ENCODE results near the gene MIXL1. TPM values are rescaled to one million over a fixed set of nuclear protein-coding genes. Genes with fewer than 3 reads are reported as not detected.

MIXL1 gene
- total RNA-seq, 1 experiment from 2014 or later, result 4.7 TPM

DNA sequence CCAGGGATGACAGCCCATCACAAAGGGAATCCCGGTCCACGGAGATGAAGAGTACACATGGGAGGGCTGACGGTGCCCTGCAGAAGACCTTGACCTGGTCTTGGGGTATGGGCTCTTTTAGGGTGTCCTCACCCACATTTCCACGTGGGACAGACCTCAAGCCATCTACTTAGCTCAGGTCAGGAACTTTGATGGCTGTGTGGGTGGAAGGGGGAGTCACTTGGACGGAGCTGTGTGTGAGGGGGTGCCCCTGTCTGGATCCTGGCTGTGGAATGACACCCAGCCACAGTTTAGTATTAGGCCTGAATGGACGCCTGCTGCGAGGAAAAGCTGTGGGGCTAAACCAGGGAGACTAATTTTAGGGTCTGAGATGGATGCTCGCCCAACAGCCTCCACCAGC lies 10.9 kb upstream of the MIXL1 start:
- Mint-ChIP-seq H3K9me3 (no peaks in the 10 kb centered on the region), H3K36me3 (ENCODE audit: insufficient read depth in 1 of 3, low read depth in 3 of 3) (no peaks in the 10 kb centered on the region), H3K4me1 (peaks cover 47 to 49% of the 10 kb centered on the region in 2 experiments), H3K4me3 (no peak overlapping the region; a peak in 1 of 5 replicates), H3K27me3 (ENCODE audit: low read depth) (peaks cover 26% of the 10 kb centered on the region), H3K27ac (no peak overlapping the region)
- Histone ChIP-seq H3K14ac (ENCODE audit: insufficient read depth, low read length) (no peak overlapping the region), H3K9ac (ENCODE audit: extremely low read depth, insufficient read length, low read length) (no peak overlapping the region), H3K23me2 (ENCODE audit: insufficient read length, low read depth, low read length, poor library complexity, severe bottlenecking) (no peaks in the 10 kb centered on the region), H3K27ac (ENCODE audit: insufficient read length, low read depth, low read length) (no peak overlapping the region), H3K4me1 (ENCODE audit: insufficient read depth, low read length) (peaks cover 15% of the 10 kb centered on the region; the same call in 1 of the 2 replicates), H2BK12ac (ENCODE audit: insufficient read length, low read depth, low read length) (no peak overlapping the region), H4K91ac (ENCODE audit: insufficient read length, low read depth, low read length) (no peak overlapping the region), H2BK20ac (ENCODE audit: low read depth, low read length, poor library complexity, severe bottlenecking) (no peak overlapping the region), H3T11ph (ENCODE audit: low read length) (no peak overlapping the region), H4K20me1 (ENCODE audit: control insufficient read depth, insufficient read depth, insufficient read length) (no peaks in the 10 kb centered on the region), H4K8ac (replicated peaks; ENCODE audit: insufficient read length, low read depth, low read length) (no peak overlapping the region), H3K4me2 (ENCODE audit: insufficient read depth, insufficient read length, low read length) (no peak overlapping the region), H2AFZ (ENCODE audit: low read length) (no peak overlapping the region), H2BK15ac (ENCODE audit: low read depth, low read length) (no peak overlapping the region), H2BK5ac (ENCODE audit: insufficient read length, low read length) (no peak overlapping the region), H3K79me2 (ENCODE audit: insufficient read depth, low read length) (no peaks in the 10 kb centered on the region), H3K9me3 (ENCODE audit: control insufficient read depth, low read depth, low read length) (no peaks in the 10 kb centered on the region), H2BK120ac (ENCODE audit: low read depth, low read length, poor library complexity, severe bottlenecking) (no peak overlapping the region), H3K79me1 (ENCODE audit: insufficient read depth, low read depth, low read length, poor library complexity, severe bottlenecking) (no peaks in the 10 kb centered on the region), H4K5ac (ENCODE audit: insufficient read length, low read depth, low read length) (no peak overlapping the region), H3K4ac (ENCODE audit: low read depth, low read length) (no peak overlapping the region), H2AK5ac (ENCODE audit: insufficient read length, low read length) (no peak overlapping the region), H3K18ac (ENCODE audit: insufficient read length, low read depth, low read length) (no peak overlapping the region), H3K27me3 (ENCODE audit: insufficient read depth, low read length) (no peaks in the 10 kb centered on the region), H3K23ac (ENCODE audit: insufficient read length, low read depth, low read length) (no peak overlapping the region), H3K56ac (ENCODE audit: insufficient read length, low read depth, low read length) (no peak overlapping the region)
- no CpG with 5 or more reads among the region's 8 CpGs for WGBS (ENCODE audit: extremely low coverage, insufficient read length, low lambda C conversion rate)
- TF ChIP-seq, protein P1, sequence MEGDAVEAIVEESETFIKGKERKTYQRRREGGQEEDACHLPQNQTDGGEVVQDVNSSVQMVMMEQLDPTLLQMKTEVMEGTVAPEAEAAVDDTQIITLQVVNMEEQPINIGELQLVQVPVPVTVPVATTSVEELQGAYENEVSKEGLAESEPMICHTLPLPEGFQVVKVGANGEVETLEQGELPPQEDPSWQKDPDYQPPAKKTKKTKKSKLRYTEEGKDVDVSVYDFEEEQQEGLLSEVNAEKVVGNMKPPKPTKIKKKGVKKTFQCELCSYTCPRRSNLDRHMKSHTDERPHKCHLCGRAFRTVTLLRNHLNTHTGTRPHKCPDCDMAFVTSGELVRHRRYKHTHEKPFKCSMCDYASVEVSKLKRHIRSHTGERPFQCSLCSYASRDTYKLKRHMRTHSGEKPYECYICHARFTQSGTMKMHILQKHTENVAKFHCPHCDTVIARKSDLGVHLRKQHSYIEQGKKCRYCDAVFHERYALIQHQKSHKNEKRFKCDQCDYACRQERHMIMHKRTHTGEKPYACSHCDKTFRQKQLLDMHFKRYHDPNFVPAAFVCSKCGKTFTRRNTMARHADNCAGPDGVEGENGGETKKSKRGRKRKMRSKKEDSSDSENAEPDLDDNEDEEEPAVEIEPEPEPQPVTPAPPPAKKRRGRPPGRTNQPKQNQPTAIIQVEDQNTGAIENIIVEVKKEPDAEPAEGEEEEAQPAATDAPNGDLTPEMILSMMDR (conservative IDR thresholded peaks at IDR 0.05), result no peak
- no peak for DNase-seq
